Activated CD4-positive, alpha-beta T cell treated with anti-CD3 and anti-CD28 coated beads for 48 hours (primary cell): ENCODE results near the gene NT5C3A.
"Not testable (repeated sequence)": the region's sequence is repeated elsewhere in the genome, so short reads cannot be mapped to it uniquely, and the experiment has no call there.

Experiments used
- DNase-seq: peaks from one replicate; pipeline ENCODE4 v3.0.0-alpha.2; 2020

NT5C3A gene

GRCh38 chr7:33062023-33062781, at the start of gene NT5C3A:
Gene NT5C3A (minus strand): TSS chr7:33062776. CDS start chr7:33062705, 71 bp downstream.
- DNase-seq = peak; percentile 52

- DNase-seq = no peak
These were observed 49.0 kb upstream of the NT5C3A start for GRCh38 chr7:33111614-33112013.

- peak; percentile 8 for DNase-seq
These were observed 47.2 kb upstream of the NT5C3A start for GRCh38 chr7:33109758-33110238.

DNA sequence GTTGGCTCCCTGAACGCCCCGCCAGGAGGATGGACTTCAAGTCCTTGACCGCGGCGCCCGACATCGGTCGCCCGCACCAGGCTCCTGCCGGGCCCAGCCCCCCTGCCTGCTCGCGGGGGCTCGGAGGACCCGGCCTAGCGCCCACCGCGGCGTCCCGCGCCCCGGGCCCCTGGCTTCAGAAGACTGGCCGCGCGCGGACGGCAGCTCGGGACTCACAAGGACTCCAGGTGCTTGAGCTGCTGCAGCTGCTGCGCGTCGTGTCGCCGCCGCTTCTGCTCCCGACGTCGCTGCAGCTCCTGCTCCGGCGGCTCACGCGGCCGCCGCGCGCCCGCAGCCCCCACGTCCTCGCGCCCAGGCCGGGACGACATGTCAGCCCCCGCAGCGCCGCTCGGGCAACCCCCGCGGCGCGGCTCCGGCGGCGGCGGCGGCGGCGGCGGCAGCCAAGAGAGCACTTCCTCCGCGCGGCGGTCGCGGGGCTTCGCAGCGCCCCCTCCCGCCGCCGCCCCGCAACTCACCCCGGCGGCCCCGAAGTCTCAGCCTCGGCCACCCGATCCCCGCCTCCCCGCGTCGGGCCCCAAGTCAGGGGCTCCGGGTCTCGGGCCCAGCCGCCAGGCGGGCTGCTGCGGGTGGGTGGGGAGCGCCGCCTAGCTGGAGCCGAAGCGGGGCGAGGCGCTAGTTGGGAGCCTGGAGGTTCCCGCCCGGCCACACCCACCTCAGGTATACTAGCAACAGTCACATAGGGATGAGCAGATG, 46.6 kb upstream of the NT5C3A start, which contains the start of gene RP9:
RP9 (minus strand) TSS at position 400 of the 753 bp plus-strand sequence; CDS start at position 368, 32 bp downstream.
- DNase-seq = peak; percentile 84

DNA sequence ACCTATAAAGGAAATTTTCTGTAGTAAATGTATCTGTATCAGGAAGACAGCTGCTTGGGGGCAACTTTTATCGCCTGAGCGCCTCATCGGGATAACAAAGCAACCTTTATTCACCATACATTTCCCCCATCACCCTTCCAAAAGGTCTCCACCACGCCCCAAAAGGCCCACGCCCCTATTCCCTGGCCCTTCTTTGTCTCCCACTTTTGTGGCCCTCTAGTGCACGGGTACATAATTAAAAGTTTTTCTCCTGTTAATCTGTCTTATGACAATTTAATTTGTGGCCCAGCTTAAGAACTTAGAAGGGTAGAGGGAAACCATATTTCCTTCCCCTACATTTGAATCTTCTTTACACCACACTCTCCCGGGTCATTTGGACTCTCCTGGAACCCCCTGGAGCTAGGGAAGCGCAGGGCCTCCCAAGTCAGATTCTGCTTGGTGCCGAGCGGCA, 46.0 kb upstream of the NT5C3A start:
- peak; percentile 40 for DNase-seq

DNA sequence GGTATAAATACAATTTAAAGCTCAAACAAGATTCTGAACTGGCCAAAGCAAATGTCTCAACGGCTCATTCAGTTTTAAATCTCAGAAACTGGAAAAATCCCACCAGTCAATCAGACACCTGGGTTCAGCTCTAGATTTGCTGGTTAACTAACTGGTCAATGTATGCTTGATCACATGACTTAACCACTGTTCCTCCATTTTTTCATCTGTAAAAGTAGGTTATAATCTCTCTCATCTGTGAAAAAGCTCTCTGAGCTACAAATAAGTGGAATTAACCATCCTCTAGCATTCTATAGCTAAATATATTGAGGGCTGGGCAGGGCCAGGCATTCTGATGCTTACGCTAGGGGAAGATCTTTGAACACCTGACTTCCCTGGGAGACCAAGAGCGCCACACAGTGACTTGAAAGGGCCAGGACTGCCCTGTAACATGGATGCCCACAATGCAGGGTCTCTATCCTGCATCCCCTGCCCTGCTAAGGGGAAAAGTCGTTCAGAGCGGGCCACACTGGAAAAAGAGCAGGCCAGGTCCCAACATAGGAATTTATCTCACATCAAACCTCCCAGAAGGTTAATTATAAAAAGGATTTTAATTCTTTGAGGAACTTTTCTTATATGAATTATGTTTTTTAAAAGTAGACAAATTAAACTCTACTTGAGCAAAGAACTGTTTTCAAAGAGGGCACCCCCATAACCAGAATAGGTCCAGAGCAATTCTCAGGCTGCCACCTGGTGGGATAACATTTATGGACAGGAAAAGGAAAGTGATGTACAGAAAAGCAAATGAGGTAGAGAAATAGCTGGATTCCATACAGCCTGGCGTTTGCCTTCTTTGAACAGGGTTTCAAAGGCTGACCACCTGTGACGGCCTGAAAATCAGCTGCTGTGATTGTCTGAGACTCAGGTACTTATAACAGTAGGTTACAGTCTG, 44.8 kb upstream of the NT5C3A start:
- DNase-seq = peak; percentile 35

GRCh38 chr7:33101906-33102305, 39.3 kb upstream of the NT5C3A start:
- no peak for DNase-seq

DNA sequence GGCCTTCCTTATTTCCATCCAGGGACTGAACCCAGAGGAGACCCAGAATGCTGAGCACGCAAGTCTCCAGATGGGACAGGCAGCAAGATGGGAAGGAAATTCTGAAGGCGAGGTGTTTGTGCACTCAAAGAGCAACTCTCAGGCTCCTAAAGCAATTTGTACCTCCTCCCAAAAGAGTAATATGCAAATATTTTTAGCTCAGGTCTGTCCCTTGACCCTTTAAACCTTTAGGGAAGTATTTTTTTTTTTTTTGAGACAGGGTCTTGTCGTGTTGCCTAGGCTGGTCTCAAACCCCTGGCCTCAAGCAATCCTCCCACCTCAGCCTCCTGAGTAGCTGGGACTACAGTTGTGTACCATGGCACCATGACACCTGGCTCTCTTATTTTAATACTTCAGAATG, 38.2 kb upstream of the NT5C3A start:
- no peak for DNase-seq

GRCh38 chr7:33099154-33099940, 36.8 kb upstream of the NT5C3A start:
- no peak for DNase-seq

DNA sequence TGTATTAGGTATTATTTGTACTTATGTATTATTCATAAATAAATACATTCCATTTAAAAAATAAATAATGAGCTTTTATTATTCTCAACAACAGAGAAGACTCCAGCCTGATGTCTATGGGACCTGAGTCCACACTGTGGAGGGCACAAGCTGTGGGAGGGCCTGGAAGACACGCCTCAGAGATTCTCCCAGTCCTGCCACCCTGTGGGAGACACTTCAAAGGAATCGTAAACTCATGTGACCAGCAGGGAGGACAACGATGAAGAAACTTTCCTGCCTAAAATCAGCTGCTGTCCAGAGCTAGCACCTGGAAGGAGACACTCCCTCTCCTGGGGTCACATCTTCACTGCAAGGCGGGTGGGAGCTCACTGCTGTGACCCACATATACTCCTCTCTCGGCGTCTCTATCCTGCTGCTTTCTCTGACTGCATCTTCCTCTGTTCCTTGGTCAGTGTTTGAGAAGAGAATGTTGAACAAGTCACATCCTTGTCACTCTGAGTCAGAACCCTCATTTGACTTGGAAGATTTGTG, 32.2 kb upstream of the NT5C3A start:
- not testable (repeated sequence) for DNase-seq

- no peak for DNase-seq
These were observed 30.7 kb upstream of the NT5C3A start for GRCh38 chr7:33093266-33093665.

- DNase-seq = no peak
These were observed 29.1 kb upstream of the NT5C3A start for GRCh38 chr7:33091641-33092191.

- DNase-seq = no peak
These were observed 28.5 kb upstream of the NT5C3A start for GRCh38 chr7:33091111-33091531.

DNA sequence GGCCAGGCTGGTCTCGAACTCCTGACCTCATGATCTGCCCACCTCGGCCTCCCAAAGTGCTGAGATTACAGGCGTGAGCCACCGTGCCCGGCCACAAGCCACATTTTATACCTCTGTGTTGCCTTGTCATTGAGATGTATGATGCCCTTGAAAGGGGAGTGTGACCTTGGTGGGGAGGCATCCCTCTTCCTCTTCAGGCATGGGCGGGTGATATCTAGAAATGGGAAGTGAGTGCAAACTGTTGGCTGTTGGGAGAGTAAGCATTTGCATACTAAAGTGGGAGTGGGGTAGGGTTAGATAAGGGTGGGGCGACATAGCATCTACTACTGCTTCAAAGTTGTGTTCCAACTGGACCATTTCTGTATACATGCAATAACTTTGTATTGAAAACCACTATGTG, 26.6 kb upstream of the NT5C3A start:
- DNase-seq = no peak

- no peak for DNase-seq
These were observed 25.3 kb upstream of the NT5C3A start for GRCh38 chr7:33087858-33088257.

DNA sequence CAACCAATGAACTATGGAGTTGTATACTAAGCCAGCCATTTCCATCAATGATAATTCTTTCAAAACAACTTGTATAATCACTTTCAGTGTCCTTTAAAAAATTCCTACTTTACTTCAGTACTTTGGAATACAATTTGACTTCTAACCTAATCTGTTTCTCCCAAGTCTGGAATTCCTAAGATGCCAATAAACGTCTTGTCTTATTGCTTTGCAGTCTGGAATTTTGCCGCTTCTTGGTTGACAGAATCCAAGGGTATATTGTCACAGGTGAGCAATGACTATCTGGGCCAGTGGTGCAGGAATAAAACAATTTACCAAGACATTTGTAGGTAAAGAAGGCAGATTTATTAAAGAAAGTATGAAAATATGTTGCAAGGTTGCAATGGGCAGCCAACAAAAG, 24.8 kb upstream of the NT5C3A start:
- DNase-seq = no peak

- DNase-seq = no peak
These were observed 17.5 kb upstream of the NT5C3A start for GRCh38 chr7:33079763-33080690.

GRCh38 chr7:33079096-33079495, 16.5 kb upstream of the NT5C3A start:
- no peak for DNase-seq

DNA sequence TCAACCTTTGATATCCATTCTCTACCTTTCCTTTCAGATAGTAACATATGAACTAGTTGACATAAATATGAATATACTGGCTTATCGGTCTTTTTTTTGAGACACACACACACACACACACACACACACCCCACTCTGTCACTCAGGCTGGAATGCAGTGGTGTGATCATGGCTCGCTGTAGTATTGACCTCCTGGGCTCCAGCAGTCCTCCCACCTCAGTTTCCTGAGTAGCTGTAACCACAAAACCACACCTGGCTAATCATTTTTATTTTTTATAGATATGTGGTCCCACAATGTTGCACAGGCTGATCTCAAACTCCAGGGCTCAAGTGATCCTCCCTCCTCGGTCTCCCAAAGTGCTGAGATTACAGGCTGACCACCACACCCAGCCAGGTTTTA, 14.2 kb upstream of the NT5C3A start:
- no peak for DNase-seq
